ENCODE data around the gene ARPC1A.

- TF ChIP-seq CTCF (IDR thresholded peaks at IDR 0.05) (no peak), POLR2A (IDR thresholded peaks at IDR 0.05) (no peak)
Measured at GRCh38 chr7:99392046-99392445, 66.3 kb downstream of the ARPC1A start.
